Mesendoderm (in vitro differentiated cells): ENCODE measurements around the gene STK32B.

ENCODE experiments used
- DNase-seq: peaks from one replicate; pipeline ENCODE4 v3.0.0; 2013
- H2AK5ac ChIP-seq: 2 replicates; pipeline ENCODE4 v1.6.1; 2013; ENCODE audit warnings: low read length, inconsistent platforms
- H2BK120ac ChIP-seq: 2 replicates; pipeline ENCODE4 v1.6.1; 2013; ENCODE audit warnings: low read depth, mild to moderate bottlenecking, low read length, moderate library complexity, mixed read lengths
- H2BK15ac ChIP-seq: replicated peaks from 2 replicates; pipeline ENCODE4 v1.6.1; 2013; ENCODE audit warnings: low read depth, mild to moderate bottlenecking, moderate library complexity
- H2BK5ac ChIP-seq: 2 replicates; pipeline ENCODE4 v1.6.1; 2013; ENCODE audit warnings: low read length, inconsistent platforms
- H3K18ac ChIP-seq: 2 replicates; pipeline ENCODE4 v1.6.1; 2013; ENCODE audit warnings: mild to moderate bottlenecking, low read length, mixed read lengths
- H3K23ac ChIP-seq: one replicate; pipeline ENCODE4 v1.6.1; 2013; ENCODE audit warnings: low read length
- H3K27ac ChIP-seq: 2 replicates; pipeline ENCODE4 v1.5.1; 2013; ENCODE audit warnings: low read depth, mild to moderate bottlenecking, inconsistent platforms, low read length, moderate library complexity
- H3K27me3 ChIP-seq: 2 replicates; pipeline ENCODE4 v1.6.1; 2013; ENCODE audit warnings: low read length, control low read depth, mild to moderate bottlenecking, inconsistent platforms; ENCODE audit not compliant: insufficient read depth, poor library complexity
- H3K36me3 ChIP-seq: 2 replicates; pipeline ENCODE4 v1.6.1; 2013; ENCODE audit warnings: low read length, inconsistent platforms; ENCODE audit not compliant: control insufficient read depth, insufficient read depth
- H3K4ac ChIP-seq: one replicate; pipeline ENCODE4 v1.6.1; 2013; ENCODE audit warnings: low read depth, mild to moderate bottlenecking, low read length, moderate library complexity
- H3K4me1 ChIP-seq: 2 replicates; pipeline ENCODE4 v1.6.1; 2013; ENCODE audit warnings: low read depth, low read length, inconsistent platforms; ENCODE audit not compliant: control insufficient read depth
- H3K4me2 ChIP-seq: 2 replicates; pipeline ENCODE4 v1.6.1; 2013; ENCODE audit warnings: low read length
- H3K4me3 ChIP-seq: 2 replicates; pipeline ENCODE4 v1.5.1; 2013; ENCODE audit warnings: mild to moderate bottlenecking, low read length
- H3K56ac ChIP-seq: one replicate; pipeline ENCODE4 v1.6.1; 2013; ENCODE audit warnings: low read length
- H3K79me1 ChIP-seq: 2 replicates; pipeline ENCODE4 v1.6.1; 2013; ENCODE audit warnings: low read length, inconsistent platforms
- H3K79me2 ChIP-seq: 2 replicates; pipeline ENCODE4 v1.6.1; 2013; ENCODE audit warnings: mild to moderate bottlenecking, low read length; ENCODE audit not compliant: control insufficient read depth, insufficient read depth
- H3K9ac ChIP-seq: 2 replicates; pipeline ENCODE4 v1.6.1; 2013; ENCODE audit warnings: low read length, inconsistent platforms
- H4K5ac ChIP-seq: one replicate; pipeline ENCODE4 v1.6.1; 2013; ENCODE audit warnings: low read length
- H4K8ac ChIP-seq: one replicate; pipeline ENCODE4 v1.6.1; 2013; ENCODE audit warnings: low read depth, mild to moderate bottlenecking, control low read depth, low read length, moderate library complexity
- WGBS: extraction: QIAGEN DNeasy Blood & Tissue Kit; methylation state at CpG from one replicate; pipeline ENCODE4 v1.1.7; 2013; ENCODE audit warnings: low lambda C conversion rate, missing lambda C conversion rate; ENCODE audit not compliant: insufficient coverage; ENCODE audit errors: extremely low coverage; 5-methylcytosine and 5-hydroxymethylcytosine counted together

STK32B gene

GRCh38 chr4:5465956-5466355 lies 414.7 kb downstream of the STK32B start:
- H3K4me2 ChIP-seq, result no peak overlapping the region
- H2AK5ac ChIP-seq, result no peak overlapping the region
- no peak overlapping the region for H2BK15ac ChIP-seq
- H3K4ac ChIP-seq, result no peak overlapping the region
- no peak overlapping the region for H3K4me3 ChIP-seq
- H3K79me1 ChIP-seq, result no peaks in the 10 kb centered on the region
- H3K23ac ChIP-seq, result no peak overlapping the region
- no peak overlapping the region for H3K56ac ChIP-seq
- no peak overlapping the region for H3K18ac ChIP-seq
- no peaks in the 10 kb centered on the region for H3K36me3 ChIP-seq
- no peaks in the 10 kb centered on the region for H3K4me1 ChIP-seq
- no CpG with 5 or more reads among the region's 9 CpGs for WGBS
- no peak overlapping the region for H4K8ac ChIP-seq
- no peak overlapping the region for H3K9ac ChIP-seq
- no peak overlapping the region for H2BK5ac ChIP-seq
- no peaks in the 10 kb centered on the region for H3K79me2 ChIP-seq
- H2BK120ac ChIP-seq, result no peak overlapping the region
- DNase-seq, result no peak
- H4K5ac ChIP-seq, result no peak overlapping the region
- H3K27ac ChIP-seq, result no peak overlapping the region
- no peaks in the 10 kb centered on the region for H3K27me3 ChIP-seq

GRCh38 chr4:5467111-5467510 lies 415.8 kb downstream of the STK32B start:
- Histone ChIP-seq H2BK5ac (no peak overlapping the region), H3K36me3 (no peaks in the 10 kb centered on the region), H3K4me3 (no peak overlapping the region), H2BK15ac (no peak overlapping the region), H2AK5ac (no peak overlapping the region), H4K5ac (no peak overlapping the region), H3K27ac (no peak overlapping the region), H3K56ac (no peak overlapping the region), H3K4me1 (no peaks in the 10 kb centered on the region), H3K4me2 (no peak overlapping the region), H3K27me3 (no peaks in the 10 kb centered on the region), H3K9ac (no peak overlapping the region), H3K18ac (no peak overlapping the region), H3K79me1 (no peaks in the 10 kb centered on the region), H3K23ac (no peak overlapping the region), H4K8ac (no peak overlapping the region), H2BK120ac (no peak overlapping the region), H3K79me2 (no peaks in the 10 kb centered on the region), H3K4ac (no peak overlapping the region)
- WGBS, result no CpG with 5 or more reads among the region's 13 CpGs
- DNase-seq, result no peak

GRCh38 chr4:5469151-5469775 lies 418.0 kb downstream of the STK32B start:
- H3K27ac ChIP-seq, result no peak overlapping the region
- no peak overlapping the region for H2BK15ac ChIP-seq
- no peak overlapping the region for H3K9ac ChIP-seq
- H2AK5ac ChIP-seq, result no peak overlapping the region
- H2BK5ac ChIP-seq, result no peak overlapping the region
- no peak overlapping the region for H4K5ac ChIP-seq
- H3K23ac ChIP-seq, result no peak overlapping the region
- H4K8ac ChIP-seq, result no peak overlapping the region
- H3K79me2 ChIP-seq, result no peaks in the 10 kb centered on the region
- H3K27me3 ChIP-seq, result no peaks in the 10 kb centered on the region
- no CpG with 5 or more reads among the region's 8 CpGs for WGBS
- DNase-seq, result no peak
- H3K4ac ChIP-seq, result no peak overlapping the region
- no peaks in the 10 kb centered on the region for H3K79me1 ChIP-seq
- no peak overlapping the region for H3K4me3 ChIP-seq
- H3K36me3 ChIP-seq, result no peaks in the 10 kb centered on the region
- no peaks in the 10 kb centered on the region for H3K4me1 ChIP-seq
- H2BK120ac ChIP-seq, result no peak overlapping the region
- H3K18ac ChIP-seq, result no peak overlapping the region
- no peak overlapping the region for H3K56ac ChIP-seq
- H3K4me2 ChIP-seq, result no peak overlapping the region

- WGBS, result no CpG with 5 or more reads among the region's 5 CpGs
- H3K79me2 ChIP-seq, result no peaks in the 10 kb centered on the region
- no peak overlapping the region for H3K4ac ChIP-seq
- no peak overlapping the region for H2BK15ac ChIP-seq
- no peak overlapping the region for H2AK5ac ChIP-seq
- H4K5ac ChIP-seq, result no peak overlapping the region
- H3K9ac ChIP-seq, result no peak overlapping the region
- no peak overlapping the region for H3K56ac ChIP-seq
- no peaks in the 10 kb centered on the region for H3K36me3 ChIP-seq
- no peak overlapping the region for H3K27ac ChIP-seq
- no peaks in the 10 kb centered on the region for H3K4me1 ChIP-seq
- no peaks in the 10 kb centered on the region for H3K27me3 ChIP-seq
- no peak overlapping the region for H4K8ac ChIP-seq
- DNase-seq, result no peak
- H2BK5ac ChIP-seq, result no peak overlapping the region
- H3K79me1 ChIP-seq, result no peaks in the 10 kb centered on the region
- H3K4me3 ChIP-seq, result no peak overlapping the region
- no peak overlapping the region for H3K23ac ChIP-seq
- no peak overlapping the region for H3K4me2 ChIP-seq
- H2BK120ac ChIP-seq, result no peak overlapping the region
- no peak overlapping the region for H3K18ac ChIP-seq
Observed at GRCh38 chr4:5469861-5470260, 418.6 kb downstream of the STK32B start.

- Histone ChIP-seq H3K79me1 (no peaks in the 10 kb centered on the region), H3K4ac (no peak overlapping the region), H2AK5ac (no peak overlapping the region), H4K8ac (no peak overlapping the region), H3K27ac (no peak overlapping the region), H2BK15ac (no peak overlapping the region), H3K18ac (no peak overlapping the region), H3K4me1 (no peaks in the 10 kb centered on the region), H3K4me2 (no peak overlapping the region), H4K5ac (no peak overlapping the region), H3K79me2 (no peaks in the 10 kb centered on the region), H2BK120ac (no peak overlapping the region), H3K27me3 (no peaks in the 10 kb centered on the region), H3K23ac (no peak overlapping the region), H3K9ac (no peak overlapping the region), H3K36me3 (no peaks in the 10 kb centered on the region), H3K56ac (no peak overlapping the region), H3K4me3 (no peak overlapping the region), H2BK5ac (no peak overlapping the region)
- no peak for DNase-seq
- no CpG with 5 or more reads among the region's 13 CpGs for WGBS
Observed at GRCh38 chr4:5470318-5471198, 419.3 kb downstream of the STK32B start.
